H1 (cell line): Measurements from ENCODE around the gene EXD2. TPM values are rescaled to one million over a fixed set of nuclear protein-coding genes. Genes with fewer than 3 reads are reported as not detected.

Experiments used
- CTCF ChIA-PET: fragments of 300-600 bp; sonication (Branson Sonifier 250); formaldehyde crosslinking; loops from one replicate; lab custom pipeline; 2021; ENCODE audit not compliant: partially characterized antibody; lab: Charles Lee
- POLR2A ChIA-PET: fragments of 300-600 bp; sonication (Branson Sonifier 250); formaldehyde crosslinking; loops from one replicate; lab custom pipeline; 2021; ENCODE audit warnings: inconsistent platforms; ENCODE audit not compliant: partially characterized antibody; lab: Charles Lee
- DNase-seq, 2 experiments: peaks; one replicate each; pipeline versions ENCODE4 v3.0.0 to v3.0.0-alpha.2; 2010 to 2022; ENCODE audit warnings: low spot score in 2 of 2, low read depth in 1 of 2, mixed read lengths in 1 of 2
- FAIRE-seq: peaks from 2 replicates; lab custom pipeline; 2011; peaks lifted over from hg19 to GRCh38; lab: Jason Lieb, UNC
- H2AFZ ChIP-seq: 2 replicates; pipeline ENCODE4 v1.8.1; 2012; ENCODE audit warnings: low read length, inconsistent platforms
- H2AK5ac ChIP-seq: 2 replicates; pipeline ENCODE4 v1.6.1; 2013; ENCODE audit warnings: low read depth, low read length
- H2BK120ac ChIP-seq: replicated peaks from 2 replicates; pipeline ENCODE3; 2013; ENCODE audit warnings: low read depth, low read length, inconsistent platforms
- H2BK12ac ChIP-seq: 2 replicates; pipeline ENCODE4 v1.6.1; 2013; ENCODE audit warnings: low read depth, low read length
- H2BK15ac ChIP-seq: 2 replicates; pipeline ENCODE4 v1.6.1; 2013; ENCODE audit warnings: low read length
- H2BK20ac ChIP-seq: 2 replicates; pipeline ENCODE4 v1.6.1; 2013; ENCODE audit warnings: low read length
- H2BK5ac ChIP-seq: 2 replicates; pipeline ENCODE4 v1.6.1; 2013; ENCODE audit warnings: low read depth, low read length
- H3K14ac ChIP-seq: 2 replicates; pipeline ENCODE4 v1.6.1; 2013; ENCODE audit warnings: inconsistent platforms; ENCODE audit not compliant: insufficient read length
- H3K18ac ChIP-seq: 2 replicates; pipeline ENCODE4 v1.6.1; 2013; ENCODE audit warnings: low read length; ENCODE audit errors: extremely low read depth
- H3K23ac ChIP-seq: 2 replicates; pipeline ENCODE4 v1.6.1; 2013; ENCODE audit warnings: inconsistent platforms; ENCODE audit not compliant: insufficient read length
- H3K23me2 ChIP-seq: 2 replicates; pipeline ENCODE4 v1.6.1; 2013; ENCODE audit warnings: low read depth, low read length
- H3K27ac ChIP-seq: 2 replicates; pipeline ENCODE4 v1.6.1; 2011; ENCODE audit warnings: low read depth, low read length, inconsistent platforms
- H3K27me3 ChIP-seq, 4 experiments: replicated peaks in 1 of 4; 1 replicate in 1 of 4; 2 replicates in 3 of 4; pipeline versions ENCODE4 v1.6.1 to v1.8.1; 2011 to 2013; ENCODE audit warnings: low read length in 3 of 4, mild to moderate bottlenecking in 3 of 4, inconsistent platforms in 2 of 4, mixed read lengths in 2 of 4, moderate library complexity in 1 of 4; ENCODE audit not compliant: control insufficient read depth in 3 of 4, insufficient read depth in 3 of 4; ENCODE audit errors: extremely low read depth in 1 of 4
- H3K36me3 ChIP-seq, 4 experiments: 2 replicates each; pipeline versions ENCODE4 v1.6.1 to v1.8.1; 2011 to 2013; ENCODE audit warnings: mild to moderate bottlenecking in 4 of 4, low read length in 3 of 4, moderate library complexity in 2 of 4, control low read depth in 1 of 4, inconsistent platforms in 1 of 4; ENCODE audit not compliant: insufficient read depth in 4 of 4, control insufficient read depth in 2 of 4
- H3K4ac ChIP-seq: replicated peaks from 2 replicates; pipeline ENCODE3; 2013; ENCODE audit warnings: low read length, low read depth, mixed read lengths, inconsistent platforms; ENCODE audit not compliant: insufficient read length
- H3K4me1 ChIP-seq, 4 experiments: replicated peaks in 1 of 4; 1 replicate in 1 of 4; 2 replicates in 3 of 4; pipeline versions ENCODE4 v1.6.1 to v1.8.1; 2011 to 2013; ENCODE audit warnings: low read length in 3 of 4, inconsistent platforms in 2 of 4, mixed read lengths in 1 of 4; ENCODE audit not compliant: insufficient read depth in 4 of 4, control insufficient read depth in 3 of 4
- H3K4me2 ChIP-seq, 2 experiments: 2 replicates each; pipeline versions ENCODE4 v1.6.1 to v1.8.1; 2011 to 2013; ENCODE audit warnings: low read depth in 2 of 2, low read length in 2 of 2, control low read depth in 1 of 2, inconsistent platforms in 1 of 2, mild to moderate bottlenecking in 1 of 2; ENCODE audit not compliant: insufficient read depth in 1 of 2
- H3K4me3 ChIP-seq, 4 experiments: fragments of 200-600, 300-600 bp in 1 of 4; sonication (generic), shearing (Covaris generic), sonication (Bioruptor Twin) in 1 of 4; 2 replicates each; pipeline versions ENCODE4 v1.5.1 to v1.8.1; 2011 to 2016; ENCODE audit warnings: low read length in 4 of 4, low read depth in 3 of 4, control low read depth in 2 of 4, inconsistent platforms in 2 of 4, mild to moderate bottlenecking in 2 of 4, mixed read lengths in 1 of 4, moderate library complexity in 1 of 4; ENCODE audit not compliant: insufficient read depth in 2 of 4; ENCODE audit errors: extremely low read depth in 1 of 4
- H3K56ac ChIP-seq: replicated peaks from 2 replicates; pipeline ENCODE3; 2013; ENCODE audit warnings: low read depth, mild to moderate bottlenecking, mixed read lengths, low read length, inconsistent platforms; ENCODE audit not compliant: insufficient read length
- H3K79me1 ChIP-seq: 2 replicates; pipeline ENCODE4 v1.6.1; 2013; ENCODE audit warnings: low read depth, low read length, control low read depth
- H3K79me2 ChIP-seq, 2 experiments: 2 replicates each; pipeline versions ENCODE4 v1.6.1 to v1.8.1; 2012 to 2013; ENCODE audit warnings: low read length in 2 of 2, mild to moderate bottlenecking in 2 of 2, inconsistent platforms in 1 of 2; ENCODE audit not compliant: insufficient read depth in 2 of 2, control insufficient read depth in 1 of 2
- H3K9ac ChIP-seq, 4 experiments: replicated peaks in 1 of 4; 1 replicate in 1 of 4; 2 replicates in 3 of 4; pipeline versions ENCODE4 v1.6.1 to v1.8.1; 2011 to 2013; ENCODE audit warnings: low read depth in 3 of 4, low read length in 3 of 4, control low read depth in 2 of 4, mild to moderate bottlenecking in 2 of 4, moderate library complexity in 2 of 4, inconsistent platforms in 1 of 4; ENCODE audit errors: extremely low read depth in 1 of 4
- H3K9me3 ChIP-seq, 2 experiments: 2 replicates each; pipeline versions ENCODE4 v1.6.1 to v1.8.1; 2012 to 2013; ENCODE audit warnings: mild to moderate bottlenecking in 2 of 2, moderate library complexity in 2 of 2, control low read depth in 1 of 2, inconsistent platforms in 1 of 2, low read depth in 1 of 2, low read length in 1 of 2, mixed read lengths in 1 of 2; ENCODE audit not compliant: insufficient read depth in 2 of 2
- H4K20me1 ChIP-seq, 2 experiments: replicated peaks in 1 of 2; 2 replicates each; pipeline versions ENCODE3 to v1.8.1; 2011 to 2013; ENCODE audit warnings: inconsistent platforms in 2 of 2, low read length in 2 of 2, mild to moderate bottlenecking in 1 of 2; ENCODE audit not compliant: insufficient read depth in 2 of 2, control insufficient read depth in 1 of 2
- H4K5ac ChIP-seq: 2 replicates; pipeline ENCODE4 v1.6.1; 2013; ENCODE audit warnings: low read length, low read depth, mixed read lengths, inconsistent platforms; ENCODE audit not compliant: insufficient read length
- H4K8ac ChIP-seq: 2 replicates; pipeline ENCODE4 v1.8.0; 2013; ENCODE audit warnings: mild to moderate bottlenecking, moderate library complexity, low read length, inconsistent platforms; ENCODE audit not compliant: insufficient read depth; ENCODE audit errors: extremely low read depth
- H4K91ac ChIP-seq: replicated peaks from 2 replicates; pipeline ENCODE3; 2013; ENCODE audit warnings: low read length, mixed read lengths, inconsistent platforms; ENCODE audit not compliant: insufficient read length
- ASH2L ChIP-seq: fragments of 200-600, 300-600 bp; sonication (generic); IDR thresholded peaks from one replicate; pipeline ENCODE4 v1.7.1; 2017; ENCODE audit warnings: low read length
- BCL11A ChIP-seq, 2 experiments: IDR thresholded peaks; one replicate each; pipeline ENCODE4 v1.6.1; 2011; ENCODE audit warnings: low read depth in 2 of 2, low read length in 2 of 2, mild to moderate bottlenecking in 2 of 2
- CBX8 ChIP-seq: fragments of 300-800, 300-1000 bp; sonication (generic); IDR thresholded peaks from 2 replicates; pipeline ENCODE4 v1.7.1; 2016; ENCODE audit warnings: low read depth, low read length, borderline replicate concordance
- CHD1 ChIP-seq: IDR thresholded peaks from 2 replicates; pipeline ENCODE4 v1.6.1; 2012; ENCODE audit warnings: low read depth, low read length, improper control_type of control experiment
- CTBP2 ChIP-seq: IDR thresholded peaks from 2 replicates; pipeline ENCODE4 v1.7.0; 2011; ENCODE audit warnings: borderline replicate concordance, mild to moderate bottlenecking, moderate library complexity, mixed read lengths, low read length; ENCODE audit not compliant: insufficient read depth, insufficient read length
- FOSL1 ChIP-seq: IDR thresholded peaks from 2 replicates; pipeline ENCODE4 v1.6.1; 2011; ENCODE audit warnings: mild to moderate bottlenecking, low read depth, low read length, moderate library complexity; ENCODE audit not compliant: insufficient read depth
- GTF2F1 ChIP-seq: IDR thresholded peaks from 2 replicates; pipeline ENCODE4 v1.6.1; 2012; ENCODE audit warnings: low read depth, low read length, improper control_type of control experiment, borderline replicate concordance
- JUND ChIP-seq: IDR thresholded peaks from 2 replicates; pipeline ENCODE4 v1.6.1; 2011; ENCODE audit warnings: mild to moderate bottlenecking, improper control_type of control experiment, low read length
- KDM5A ChIP-seq: fragments of 200-600 bp; IDR thresholded peaks from 2 replicates; pipeline ENCODE4 v1.7.1; 2012; ENCODE audit warnings: mild to moderate bottlenecking, low read length, inconsistent platforms, mixed read lengths
- SAP30 ChIP-seq: fragments of 300-600 bp; sonication (generic); IDR thresholded peaks from 2 replicates; pipeline ENCODE4 v1.7.1; 2012; ENCODE audit warnings: low read length, moderate library complexity, mild to moderate bottlenecking, inconsistent platforms; ENCODE audit not compliant: insufficient read depth, insufficient replicate concordance
- SIN3A ChIP-seq, 2 experiments: IDR thresholded peaks in 1 of 2; conservative IDR thresholded peaks in 1 of 2; 2 replicates each; pipeline ENCODE4 v1.6.1; 2011 to 2012; ENCODE audit warnings: low read length in 2 of 2, improper control_type of control experiment in 1 of 2, low read depth in 1 of 2, mild to moderate bottlenecking in 1 of 2
- TEAD4 ChIP-seq: IDR thresholded peaks from 2 replicates; pipeline ENCODE4 v1.6.1; 2012; ENCODE audit warnings: low read depth, low read length, inconsistent platforms, mixed read lengths
- WGBS, 2 experiments: shearing (Covaris generic) in 1 of 2; methylation state at CpG; one replicate each; pipeline versions ENCODE4 v1.1.6 to v1.1.7; 2013 to 2015; ENCODE audit warnings: low lambda C conversion rate in 2 of 2, mixed read lengths in 2 of 2, inconsistent platforms in 1 of 2, low coverage in 1 of 2, missing lambda C conversion rate in 1 of 2; ENCODE audit not compliant: insufficient replicate concordance in 2 of 2, insufficient coverage in 1 of 2, insufficient read length in 1 of 2; ENCODE audit errors: extremely low coverage in 1 of 2, missing lambda C conversion rate in 1 of 2; 5-methylcytosine and 5-hydroxymethylcytosine counted together
- polyA plus RNA-seq, 7 experiments: library from polyadenylated mRNA; depleted of rRNA in 3 of 7; stranded (reverse) in 5 of 7; unstranded in 2 of 7; fragments of >200 nt in 5 of 7; fragments of 200-250 nt in 2 of 7; gene quantifications; 1 replicate in 5 of 7; 2 replicates in 1 of 7; 4 replicates in 1 of 7; pipeline versions ENCODE4 v1.2.1 to v1.2.3, GENCODE V29; 2011 to 2013; ENCODE audit warnings: missing spikeins in 2 of 7, mixed read lengths in 2 of 7
- total RNA-seq: library from RNA; stranded (reverse); fragmentation: NEBNext Ultra II Directional; extraction: Animal tissue kit (Norgen Biotek cat#: 25700); gene quantifications from 2 replicates; pipeline ENCODE4 v1.2.1, GENCODE V29; 2021
- TF ChIP-seq, protein P1 (sequence below): IDR thresholded peaks from 2 replicates; pipeline ENCODE4 v1.6.1; 2012; ENCODE audit warnings: inconsistent platforms

The EXD2 gene
- total and polyA plus RNA-seq, 2 of the 8 experiments (the other 6 are each of a cell fraction or from before 2014, with no cell fraction given), result 11.9 to 25.9 TPM

DNA sequence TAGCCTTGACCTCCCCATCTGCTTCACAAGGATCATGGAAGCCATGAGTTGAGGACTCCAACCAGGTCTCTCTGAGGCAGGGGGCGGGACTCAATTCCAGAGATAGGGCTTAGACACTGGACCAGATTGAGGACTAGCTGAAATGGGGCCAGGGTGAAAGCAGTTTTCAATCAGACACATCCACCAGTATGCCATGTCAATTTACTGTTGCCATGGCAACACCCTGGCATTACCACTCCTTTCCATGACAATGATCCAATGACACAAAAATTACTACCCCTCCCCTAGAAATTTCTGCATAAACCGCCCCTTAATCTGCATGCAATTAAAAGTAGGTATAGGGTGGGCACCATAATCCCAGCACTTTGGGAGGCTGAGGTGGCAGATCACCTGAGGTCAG is 19.7 kb upstream of the EXD2 start:
- no peak overlapping the region for H2BK120ac ChIP-seq
- no peak overlapping the region for H3K14ac ChIP-seq
- H3K23ac ChIP-seq, result no peak overlapping the region
- H3K4me2 ChIP-seq, result no peak overlapping the region
- DNase-seq, result no peak
- no peak overlapping the region for H2BK12ac ChIP-seq
- H3K4me1 ChIP-seq, result no peaks in the 10 kb centered on the region
- H4K5ac ChIP-seq, result no peak overlapping the region
- no peak overlapping the region for H2AFZ ChIP-seq
- no peak overlapping the region for H3K4me3 ChIP-seq
- H2AK5ac ChIP-seq, result no peak overlapping the region
- WGBS, 2 experiments, result 87% methylated on average over 2 of the region's 2 CpGs; no CpG with 5 or more reads in 1 of the 2 experiments
- H3K27me3 ChIP-seq, result no peaks in the 10 kb centered on the region
- no peak overlapping the region for H4K91ac ChIP-seq
- H3K79me1 ChIP-seq, result no peaks in the 10 kb centered on the region
- no peaks in the 10 kb centered on the region for H3K23me2 ChIP-seq
- no peak for FAIRE-seq
- no peaks in the 10 kb centered on the region for H3K79me2 ChIP-seq
- H2BK20ac ChIP-seq, result no peak overlapping the region
- ChIA-PET CTCF (no interaction called here), POLR2A (interaction anchor here (3.0 kb wide), 1 partner anchor 20 kb away, joined by 8 read pairs; the partner anchor contains the start of gene EXD2)
- no peak overlapping the region for H2BK5ac ChIP-seq
- no peak overlapping the region for H3K9ac ChIP-seq
- no peaks in the 10 kb centered on the region for H3K9me3 ChIP-seq
- H4K20me1 ChIP-seq, result no peaks in the 10 kb centered on the region
- H3K56ac ChIP-seq, result no peak overlapping the region
- no peaks in the 10 kb centered on the region for H3K36me3 ChIP-seq
- no peak overlapping the region for H2BK15ac ChIP-seq
- H4K8ac ChIP-seq, result no peak overlapping the region
- H3K27ac ChIP-seq, result no peak overlapping the region
- no peak overlapping the region for H3K4ac ChIP-seq
- no peak overlapping the region for H3K18ac ChIP-seq
- no peak for TF ChIP-seq CBX8
- no peak for TF ChIP-seq ASH2L
- TF ChIP-seq JUND, result no peak
- TF ChIP-seq CHD1, result no peak
- no peak for TF ChIP-seq KDM5A
- TF ChIP-seq TEAD4, result no peak
- no peak for TF ChIP-seq CTBP2
- TF ChIP-seq GTF2F1, result no peak
- no peak for TF ChIP-seq BCL11A (IDR thresholded peaks at IDR 0.05; ENCODE audit: low read depth in 2 of 2, low read length in 2 of 2)
- TF ChIP-seq, protein P1, sequence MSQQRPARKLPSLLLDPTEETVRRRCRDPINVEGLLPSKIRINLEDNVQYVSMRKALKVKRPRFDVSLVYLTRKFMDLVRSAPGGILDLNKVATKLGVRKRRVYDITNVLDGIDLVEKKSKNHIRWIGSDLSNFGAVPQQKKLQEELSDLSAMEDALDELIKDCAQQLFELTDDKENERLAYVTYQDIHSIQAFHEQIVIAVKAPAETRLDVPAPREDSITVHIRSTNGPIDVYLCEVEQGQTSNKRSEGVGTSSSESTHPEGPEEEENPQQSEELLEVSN, result no peak
- TF ChIP-seq SIN3A (conservative IDR thresholded peaks at IDR 0.05 in 1 of 2, IDR thresholded peaks at IDR 0.05 in 1 of 2; ENCODE audit: low read depth in 1 of 2, low read length in 2 of 2), result no peak
- TF ChIP-seq SAP30, result no peak
- no peak for TF ChIP-seq FOSL1
